Breast epithelium (tissue), 3 donors: ENCODE data around the gene CEP126.

ENCODE experiments used
- POLR2A ChIP-seq: fragments of 450-650 bp; IDR thresholded peaks from one replicate; pipeline ENCODE4 v1.6.1; 2016; ENCODE audit warnings: antibody characterized with exemption, mild to moderate bottlenecking, moderate library complexity
- POLR2AphosphoS5 ChIP-seq, 3 donors: sonication (generic); formaldehyde crosslinking; IDR thresholded peaks; one replicate each; pipeline ENCODE4 v1.6.1; 2017; ENCODE audit warnings: antibody characterized with exemption in 3 of 3
- TF ChIP-seq, protein P1 (sequence below), 3 donors: fragments of 450-650 bp; IDR thresholded peaks; one replicate each; pipeline ENCODE4 v1.5.1; 2016 to 2017; ENCODE audit warnings: antibody characterized with exemption in 3 of 3, mild to moderate bottlenecking in 3 of 3, moderate library complexity in 3 of 3

DNA sequence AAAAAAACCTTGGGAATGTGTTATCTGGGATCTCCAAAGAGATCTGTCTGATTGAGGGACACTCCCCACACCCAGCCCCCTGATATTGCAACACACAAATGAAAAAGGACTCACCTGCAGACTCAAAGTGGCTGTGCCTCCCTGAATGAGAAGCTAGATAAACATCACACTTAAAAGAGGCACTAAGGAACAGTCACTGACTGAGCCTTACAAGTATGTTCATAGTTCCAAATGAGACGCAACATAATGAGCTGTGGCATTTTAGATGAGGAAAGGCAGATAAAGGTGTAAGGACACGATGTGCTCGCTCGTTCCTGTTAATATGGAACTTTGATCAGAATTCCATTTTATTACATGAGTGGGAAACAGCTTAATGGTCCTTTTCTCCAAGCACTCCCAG lies 111.4 kb downstream of the CEP126 start:
- TF ChIP-seq, protein P1, sequence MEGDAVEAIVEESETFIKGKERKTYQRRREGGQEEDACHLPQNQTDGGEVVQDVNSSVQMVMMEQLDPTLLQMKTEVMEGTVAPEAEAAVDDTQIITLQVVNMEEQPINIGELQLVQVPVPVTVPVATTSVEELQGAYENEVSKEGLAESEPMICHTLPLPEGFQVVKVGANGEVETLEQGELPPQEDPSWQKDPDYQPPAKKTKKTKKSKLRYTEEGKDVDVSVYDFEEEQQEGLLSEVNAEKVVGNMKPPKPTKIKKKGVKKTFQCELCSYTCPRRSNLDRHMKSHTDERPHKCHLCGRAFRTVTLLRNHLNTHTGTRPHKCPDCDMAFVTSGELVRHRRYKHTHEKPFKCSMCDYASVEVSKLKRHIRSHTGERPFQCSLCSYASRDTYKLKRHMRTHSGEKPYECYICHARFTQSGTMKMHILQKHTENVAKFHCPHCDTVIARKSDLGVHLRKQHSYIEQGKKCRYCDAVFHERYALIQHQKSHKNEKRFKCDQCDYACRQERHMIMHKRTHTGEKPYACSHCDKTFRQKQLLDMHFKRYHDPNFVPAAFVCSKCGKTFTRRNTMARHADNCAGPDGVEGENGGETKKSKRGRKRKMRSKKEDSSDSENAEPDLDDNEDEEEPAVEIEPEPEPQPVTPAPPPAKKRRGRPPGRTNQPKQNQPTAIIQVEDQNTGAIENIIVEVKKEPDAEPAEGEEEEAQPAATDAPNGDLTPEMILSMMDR (IDR thresholded peaks at IDR 0.05): no peak
- TF ChIP-seq POLR2A: no peak
- no peak for TF ChIP-seq POLR2AphosphoS5 (IDR thresholded peaks at IDR 0.05)
